LNCaP clone FGC (cell line): ENCODE results near the gene PLCG2.

Experiments
- DNase-seq: peaks from one replicate; pipeline ENCODE4 v3.0.0-alpha.2; 2011; ENCODE audit warnings: low read depth
- H3K4me3 ChIP-seq: 2 replicates; pipeline ENCODE4 v1.5.1; 2011; ENCODE audit warnings: mild to moderate bottlenecking, low read depth, low read length, control low read depth
- TF ChIP-seq, protein P1 (sequence below): IDR thresholded peaks from 2 replicates; pipeline ENCODE4 v1.5.1; 2012; ENCODE audit warnings: mild to moderate bottlenecking; ENCODE audit not compliant: control insufficient read depth, insufficient read depth; ENCODE audit errors: extremely low read depth

Gene PLCG2

DNA sequence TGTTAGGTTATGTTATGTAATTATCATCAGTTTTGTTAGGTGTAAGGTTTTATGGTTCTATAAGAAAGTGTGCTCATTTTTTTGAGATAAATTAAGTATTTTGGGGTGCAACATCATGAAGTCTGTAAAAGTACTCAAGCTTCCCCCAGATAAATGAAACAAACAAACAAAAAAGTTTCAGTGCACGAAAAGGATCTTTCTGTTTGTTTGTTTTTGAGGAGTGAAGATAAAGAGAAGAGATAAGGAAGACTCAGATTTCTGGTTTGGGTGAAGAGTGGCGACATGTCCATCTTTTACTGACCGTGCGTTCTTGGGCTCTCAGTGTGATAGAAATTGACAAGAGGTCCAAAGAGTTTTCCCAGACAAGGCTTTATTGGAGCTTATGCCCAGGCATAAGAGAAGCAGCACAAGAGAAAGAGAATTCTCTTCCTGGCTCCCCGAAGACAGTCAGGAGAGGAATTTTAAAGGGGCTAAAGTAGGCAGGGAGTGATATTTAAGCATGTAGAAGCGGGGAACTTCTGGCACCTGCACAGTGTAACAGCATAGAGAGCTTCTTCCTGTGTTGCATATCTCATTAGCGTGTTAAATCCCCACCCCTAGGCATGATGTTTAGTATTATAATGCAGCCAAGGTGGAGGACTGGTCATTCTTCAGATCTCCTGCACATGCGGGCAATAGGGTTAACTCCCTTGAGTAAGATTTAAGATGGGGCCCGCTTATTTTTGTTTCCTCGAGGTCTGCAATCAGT, 71.3 kb downstream of the PLCG2 start:
- TF ChIP-seq, protein P1, sequence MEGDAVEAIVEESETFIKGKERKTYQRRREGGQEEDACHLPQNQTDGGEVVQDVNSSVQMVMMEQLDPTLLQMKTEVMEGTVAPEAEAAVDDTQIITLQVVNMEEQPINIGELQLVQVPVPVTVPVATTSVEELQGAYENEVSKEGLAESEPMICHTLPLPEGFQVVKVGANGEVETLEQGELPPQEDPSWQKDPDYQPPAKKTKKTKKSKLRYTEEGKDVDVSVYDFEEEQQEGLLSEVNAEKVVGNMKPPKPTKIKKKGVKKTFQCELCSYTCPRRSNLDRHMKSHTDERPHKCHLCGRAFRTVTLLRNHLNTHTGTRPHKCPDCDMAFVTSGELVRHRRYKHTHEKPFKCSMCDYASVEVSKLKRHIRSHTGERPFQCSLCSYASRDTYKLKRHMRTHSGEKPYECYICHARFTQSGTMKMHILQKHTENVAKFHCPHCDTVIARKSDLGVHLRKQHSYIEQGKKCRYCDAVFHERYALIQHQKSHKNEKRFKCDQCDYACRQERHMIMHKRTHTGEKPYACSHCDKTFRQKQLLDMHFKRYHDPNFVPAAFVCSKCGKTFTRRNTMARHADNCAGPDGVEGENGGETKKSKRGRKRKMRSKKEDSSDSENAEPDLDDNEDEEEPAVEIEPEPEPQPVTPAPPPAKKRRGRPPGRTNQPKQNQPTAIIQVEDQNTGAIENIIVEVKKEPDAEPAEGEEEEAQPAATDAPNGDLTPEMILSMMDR, result no peak
- no peak for DNase-seq
- no peak overlapping the region for H3K4me3 ChIP-seq

DNA sequence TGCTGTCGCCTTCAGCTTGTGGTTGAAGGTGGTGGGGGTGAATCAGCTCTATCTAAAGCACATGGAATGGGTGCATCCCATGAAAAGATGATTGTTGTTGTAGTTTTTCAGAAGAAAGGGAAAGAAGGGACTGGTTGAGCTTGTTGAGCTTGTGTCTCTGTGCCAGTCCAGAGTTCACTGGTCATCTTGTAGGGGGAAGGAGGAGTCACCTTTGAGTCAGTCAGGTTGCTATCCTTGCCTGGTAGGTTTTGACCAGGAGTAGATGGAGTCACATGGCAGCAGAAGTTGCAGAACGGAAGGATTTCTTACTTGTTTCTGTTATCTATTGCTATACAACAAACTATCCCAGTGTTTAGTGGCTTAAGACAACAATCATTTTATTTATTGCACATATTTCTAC, 73.3 kb downstream of the PLCG2 start:
- DNase-seq, result no peak
- no peak overlapping the region for H3K4me3 ChIP-seq
- TF ChIP-seq, protein P1, result no peak

DNA sequence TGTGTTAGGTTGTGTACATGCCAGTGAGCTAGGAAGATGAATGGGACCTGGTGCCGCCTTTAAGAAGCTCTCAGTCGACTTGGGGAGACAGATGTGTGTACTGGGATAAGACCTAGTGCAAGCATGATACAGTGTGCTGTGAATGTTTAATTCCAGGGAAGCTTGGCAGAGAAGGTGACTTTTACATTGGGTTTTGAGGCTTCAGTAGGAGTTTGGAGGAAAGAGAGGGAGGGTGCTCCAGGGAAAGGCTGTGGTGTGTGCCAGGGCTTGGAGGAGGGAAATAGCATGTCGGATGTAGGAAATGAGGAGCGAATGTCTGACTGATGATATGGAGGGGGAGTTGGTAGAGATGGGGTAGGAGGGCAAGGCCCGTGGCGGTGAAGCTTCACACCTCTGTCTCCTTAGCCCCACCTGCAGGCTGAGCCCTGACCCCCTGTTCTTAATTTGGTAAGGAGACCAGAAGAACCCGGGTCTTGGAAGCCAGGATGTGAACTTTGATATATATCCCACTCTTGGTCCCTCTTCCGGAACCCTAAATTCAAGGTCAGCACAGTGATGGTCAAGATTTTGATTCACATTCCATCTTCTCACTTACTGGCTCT, 76.6 kb downstream of the PLCG2 start:
- TF ChIP-seq, protein P1, result no peak

DNA sequence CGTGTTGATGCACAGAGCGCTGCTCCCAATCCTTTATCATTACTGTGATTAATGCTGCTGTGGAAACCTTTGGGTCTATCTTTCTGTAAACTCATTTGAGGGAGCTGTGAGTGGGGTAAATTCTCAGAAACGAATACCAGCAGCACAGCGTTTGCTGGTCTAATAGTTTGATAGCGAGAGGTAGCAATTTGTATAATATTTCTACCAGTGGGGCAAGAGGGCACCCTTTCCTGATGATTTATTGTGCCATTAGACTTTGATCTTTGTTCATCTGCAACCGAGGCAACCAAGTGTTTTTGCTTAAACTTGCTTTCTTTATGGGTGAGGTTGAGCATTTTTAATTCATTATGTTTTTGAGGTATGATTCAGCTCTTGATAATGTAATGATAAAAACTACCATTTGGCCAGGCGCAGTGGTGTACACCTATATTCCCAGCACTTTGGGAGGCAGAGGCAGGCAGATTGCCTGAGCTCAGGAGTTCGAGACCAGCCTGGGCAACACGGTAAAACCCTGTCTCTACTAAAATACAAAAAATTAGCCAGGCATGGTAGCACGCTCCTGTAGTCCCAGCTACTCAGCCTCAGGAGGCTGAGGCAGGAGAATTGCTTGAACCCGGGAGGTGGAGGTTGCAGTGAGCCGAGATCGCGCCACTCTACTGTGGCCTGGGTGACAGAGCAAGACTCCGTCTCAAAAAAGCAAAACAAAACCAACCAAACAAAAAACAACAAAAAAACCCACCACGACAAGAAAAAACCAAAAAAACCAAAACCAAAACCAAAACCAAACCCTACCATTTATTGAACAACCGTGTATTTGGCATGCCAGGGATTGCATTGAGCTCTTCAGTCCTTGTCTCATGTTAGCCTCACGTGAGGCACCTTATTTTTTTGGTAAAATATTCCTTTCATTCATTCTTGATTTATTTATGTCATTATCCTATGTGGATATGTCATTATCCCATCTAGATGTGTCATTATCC, 81.5 kb downstream of the PLCG2 start:
- no peak for DNase-seq
- no peak overlapping the region for H3K4me3 ChIP-seq
- TF ChIP-seq, protein P1, result no peak

More for the DNA sequence above, 76.6 kb downstream of the PLCG2 start:
- no peak overlapping the region for H3K4me3 ChIP-seq
- DNase-seq, result no peak

DNA sequence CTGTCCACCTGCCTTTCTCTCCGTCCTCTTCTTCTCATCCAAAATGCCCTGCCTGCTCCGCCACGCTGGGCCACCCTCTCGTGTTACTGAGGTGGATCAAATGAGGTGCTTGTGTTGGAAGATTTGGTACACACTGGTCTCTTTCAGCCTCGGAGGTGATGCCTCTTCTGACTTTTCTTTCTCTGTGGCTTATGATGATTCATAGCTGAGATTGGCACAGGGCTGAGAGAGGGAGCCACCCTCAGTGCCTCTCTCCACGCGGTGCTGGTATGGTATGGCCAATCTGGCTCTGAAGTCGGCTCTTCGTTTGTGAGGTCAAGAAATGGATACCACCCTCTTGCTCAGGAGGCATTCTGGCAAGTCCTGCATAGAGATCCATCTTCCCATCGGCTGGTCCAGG, 82.4 kb downstream of the PLCG2 start:
- TF ChIP-seq, protein P1, result no peak
- DNase-seq, result no peak
- H3K4me3 ChIP-seq, result no peak overlapping the region

DNA sequence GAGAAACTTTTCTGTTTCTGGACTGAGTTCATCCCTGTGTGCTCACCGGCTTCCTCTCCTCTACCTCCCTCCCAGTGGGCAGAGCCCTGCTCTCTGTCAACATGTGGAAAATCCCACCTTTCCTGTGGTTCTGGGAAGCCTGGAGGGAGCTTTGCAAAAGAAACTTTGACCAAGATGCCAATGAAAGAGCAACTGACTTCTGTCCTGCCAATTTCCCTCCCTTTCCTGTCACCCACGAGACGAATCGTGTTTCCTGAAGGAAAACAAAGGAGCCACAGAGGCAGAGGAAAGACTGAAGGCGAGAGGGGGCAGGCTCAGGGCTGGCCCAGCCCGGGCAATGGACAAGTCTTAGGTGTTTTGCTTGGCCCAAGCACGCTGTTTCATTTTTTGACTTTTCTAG, 82.8 kb downstream of the PLCG2 start:
- no peak for DNase-seq
- H3K4me3 ChIP-seq, result no peak overlapping the region
- TF ChIP-seq, protein P1, result no peak
